Uterine smooth muscle cell (primary cell): ENCODE results near the gene EMC10. TPM values are rescaled to one million over a fixed set of nuclear protein-coding genes. Genes with fewer than 3 reads are reported as not detected.

Experiments used
- total RNA-seq: library from RNA; depleted of rRNA; stranded (reverse); fragments of >200 nt; gene quantifications from 2 replicates; pipeline ENCODE4 v1.2.3, GENCODE V29; 2014

EMC10 gene
- total RNA-seq: 29.9 and 48.5 TPM in 2 replicates

GRCh38 chr19:50476224-50476906, at the start of gene EMC10, which contains the start of gene GARIN5A:
Gene EMC10 (plus strand): TSS chr19:50476507. CDS start chr19:50476545, 38 bp downstream.
Gene GARIN5A (minus strand): TSS chr19:50476848. CDS start chr19:50476388, 460 bp downstream.

GRCh38 chr19:50432221-50433028, 43.9 kb upstream of the EMC10 start, which contains the start of gene MYBPC2:
Gene MYBPC2 (plus strand): TSS chr19:50432892. CDS start chr19:50432954, 62 bp downstream.

GRCh38 chr19:50511069-50511822, 34.9 kb downstream of the EMC10 start, which contains the start of gene JOSD2:
Gene JOSD2 (minus strand): TSS chr19:50511191. CDS start chr19:50510431, 760 bp downstream.

GRCh38 chr19:50513746-50514345, 37.5 kb downstream of the EMC10 start, which contains the start of gene ASPDH:
Gene ASPDH (minus strand): TSS chr19:50513913. CDS start chr19:50513823, 90 bp downstream.

Other genes starting within 250 kb of the EMC10 start
- gene KCNC3, start 147.1 kb upstream of the EMC10 start, total RNA-seq: not detected in 2 replicates
- 0.11 and 0.25 TPM in 2 replicates for gene NAPSA, start 110.9 kb upstream of the EMC10 start, total RNA-seq
- 74.4 and 98.2 TPM in 2 replicates for gene NR1H2, start 100.0 kb upstream of the EMC10 start, total RNA-seq
- gene POLD1, start 92.2 kb upstream of the EMC10 start, total RNA-seq: 31.4 and 72.3 TPM in 2 replicates
- not detected in 2 replicates for gene SPIB, start 57.6 kb upstream of the EMC10 start, total RNA-seq
- not detected in 2 replicates for gene MYBPC2, start 43.6 kb upstream of the EMC10 start, total RNA-seq
- gene GARIN5A, start 341 bp downstream of the EMC10 start, total RNA-seq: 0.37 TPM in 1 of 2 replicates, not detected in the other
- gene JOSD2, start 34.7 kb downstream of the EMC10 start, total RNA-seq: 31.3 and 32.5 TPM in 2 replicates
- not detected in 2 replicates for gene ASPDH, start 37.4 kb downstream of the EMC10 start, total RNA-seq
- 0.12 TPM in 1 of 2 replicates, not detected in the other for gene LRRC4B, start 91.9 kb downstream of the EMC10 start, total RNA-seq
- gene SYT3, start 163.4 kb downstream of the EMC10 start, total RNA-seq: 0.11 and 0.25 TPM in 2 replicates
- gene C19orf81, start 172.9 kb downstream of the EMC10 start, total RNA-seq: 0.22 TPM in 1 of 2 replicates, not detected in the other
- 13.0 and 26.0 TPM in 2 replicates for gene SHANK1, start 243.3 kb downstream of the EMC10 start, total RNA-seq
- 79.9 and 87.2 TPM in 2 replicates for gene CLEC11A, start 246.9 kb downstream of the EMC10 start, total RNA-seq